IMR-90 (cell line): Measurements from ENCODE around the gene UNKL.

Source experiments
- BHLHE40 ChIP-seq: fragments of 150-350 bp; IDR thresholded peaks from 2 replicates; pipeline ENCODE4 v1.6.1; 2016; ENCODE audit warnings: mild to moderate bottlenecking, low read depth, low read length
- CTCF ChIP-seq: conservative IDR thresholded peaks from 2 replicates; pipeline ENCODE4 v1.5.1; 2012; ENCODE audit warnings: mild to moderate bottlenecking, low read depth, low read length, improper control_type of control experiment
- ELK1 ChIP-seq: fragments of 150-350 bp; IDR thresholded peaks from 2 replicates; pipeline ENCODE4 v1.6.1; 2016; ENCODE audit warnings: low read depth, mild to moderate bottlenecking, low read length, moderate library complexity, borderline replicate concordance
- FOS ChIP-seq: fragments of 150-350 bp; IDR thresholded peaks from 2 replicates; pipeline ENCODE4 v1.6.1; 2016; ENCODE audit warnings: low read depth, low read length
- MAFK ChIP-seq: IDR thresholded peaks from 2 replicates; pipeline ENCODE4 v1.6.1; 2012; ENCODE audit warnings: low read depth, low read length, improper control_type of control experiment
- MAZ ChIP-seq: IDR thresholded peaks from 2 replicates; pipeline ENCODE4 v1.6.1; 2012; ENCODE audit warnings: low read depth, mild to moderate bottlenecking, low read length, improper control_type of control experiment, moderate library complexity, borderline replicate concordance
- MXI1 ChIP-seq: IDR thresholded peaks from 2 replicates; pipeline ENCODE4 v1.6.1; 2012; ENCODE audit warnings: low read depth, mild to moderate bottlenecking, low read length, moderate library complexity, borderline replicate concordance
- POLR2A ChIP-seq: IDR thresholded peaks from 2 replicates; pipeline ENCODE4 v1.6.1; 2012; ENCODE audit warnings: mild to moderate bottlenecking, low read depth, low read length
- RAD21 ChIP-seq: IDR thresholded peaks from 2 replicates; pipeline ENCODE4 v1.6.1; 2012; ENCODE audit warnings: low read length, improper control_type of control experiment
- RCOR1 ChIP-seq: IDR thresholded peaks from 2 replicates; pipeline ENCODE4 v1.6.1; 2012; ENCODE audit warnings: mild to moderate bottlenecking, low read length, improper control_type of control experiment; ENCODE audit not compliant: insufficient replicate concordance
- RFX5 ChIP-seq: IDR thresholded peaks from 2 replicates; pipeline ENCODE4 v1.8.0; 2012; ENCODE audit warnings: low read depth, mild to moderate bottlenecking, low read length, moderate library complexity
- USF2 ChIP-seq: fragments of 150-350 bp; IDR thresholded peaks from 2 replicates; pipeline ENCODE4 v1.6.1; 2017; ENCODE audit warnings: mild to moderate bottlenecking, antibody characterized with exemption, low read length, low read depth

- TF ChIP-seq CTCF (no peak), FOS (no peak), USF2 (no peak), MAZ (no peak), POLR2A (no peak), RAD21 (no peak), RCOR1 (no peak), MXI1 (no peak), RFX5 (no peak), ELK1 (no peak), MAFK (no peak), BHLHE40 (no peak)
Measured at GRCh38 chr16:1401061-1401757, 13.3 kb downstream of the UNKL start.
